Liver (tissue), 3 donors: ENCODE results near the gene NUDT1.

ENCODE experiments used
- CTCF ChIP-seq: fragments of 150-350 bp; IDR thresholded peaks from 2 replicates; pipeline ENCODE4 v1.5.1; 2017; ENCODE audit warnings: improper control_type of control experiment, low read depth, low read length; ENCODE audit not compliant: missing input control
- GABPA ChIP-seq, 2 donors: IDR thresholded peaks in 1 of 2; conservative IDR thresholded peaks in 1 of 2; 2 replicates each; pipeline ENCODE4 v1.6.1; 2016; ENCODE audit warnings: antibody characterized with exemption in 2 of 2, mild to moderate bottlenecking in 1 of 2, moderate library complexity in 1 of 2
- YY1 ChIP-seq: IDR thresholded peaks from 2 replicates; pipeline ENCODE4 v1.6.1; 2016; ENCODE audit warnings: antibody characterized with exemption, mild to moderate bottlenecking
- TF ChIP-seq, protein P1 (sequence below): IDR thresholded peaks from 2 replicates; pipeline ENCODE4 v1.6.1; 2016; ENCODE audit warnings: antibody characterized with exemption
- donor health status: healthy.
- donor health status: healthy.

DNA sequence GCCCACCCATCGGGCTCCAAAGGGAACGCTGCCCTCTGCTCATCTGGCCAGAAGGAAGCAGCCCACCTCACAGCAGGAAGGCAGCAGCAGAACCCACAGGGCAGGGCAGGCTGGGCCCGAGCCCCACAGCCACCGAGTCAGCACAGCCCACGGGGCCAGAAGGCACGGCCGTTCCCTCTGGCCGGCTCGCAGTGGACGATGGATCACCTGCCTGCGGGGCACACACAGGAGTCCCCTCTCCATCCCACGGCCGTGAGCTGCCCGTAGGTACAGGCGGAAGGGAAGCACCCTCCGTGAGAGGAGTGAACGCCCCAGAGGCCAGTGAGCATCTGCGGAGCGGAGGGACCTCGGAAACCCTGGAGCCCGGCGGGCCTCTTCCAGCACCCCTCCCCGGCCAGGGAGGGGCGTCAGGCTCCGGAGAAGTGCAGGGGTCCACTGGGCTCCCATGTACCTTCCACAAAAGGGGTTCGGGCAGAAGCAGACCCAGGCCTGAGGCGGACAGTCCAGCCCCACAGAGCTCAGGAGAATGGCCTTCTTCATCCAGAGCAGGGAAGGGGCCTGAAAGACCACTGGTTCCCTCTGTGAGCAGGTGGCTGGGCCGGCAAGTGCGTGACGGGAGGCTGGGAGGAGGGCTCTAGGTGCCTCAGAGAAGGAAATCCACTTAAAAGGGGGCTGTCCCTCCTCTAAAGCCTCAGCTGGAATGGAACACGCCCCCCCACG lies 11.7 kb downstream of the NUDT1 start:
- TF ChIP-seq CTCF: no peak
- TF ChIP-seq YY1: no peak
- TF ChIP-seq, protein P1, sequence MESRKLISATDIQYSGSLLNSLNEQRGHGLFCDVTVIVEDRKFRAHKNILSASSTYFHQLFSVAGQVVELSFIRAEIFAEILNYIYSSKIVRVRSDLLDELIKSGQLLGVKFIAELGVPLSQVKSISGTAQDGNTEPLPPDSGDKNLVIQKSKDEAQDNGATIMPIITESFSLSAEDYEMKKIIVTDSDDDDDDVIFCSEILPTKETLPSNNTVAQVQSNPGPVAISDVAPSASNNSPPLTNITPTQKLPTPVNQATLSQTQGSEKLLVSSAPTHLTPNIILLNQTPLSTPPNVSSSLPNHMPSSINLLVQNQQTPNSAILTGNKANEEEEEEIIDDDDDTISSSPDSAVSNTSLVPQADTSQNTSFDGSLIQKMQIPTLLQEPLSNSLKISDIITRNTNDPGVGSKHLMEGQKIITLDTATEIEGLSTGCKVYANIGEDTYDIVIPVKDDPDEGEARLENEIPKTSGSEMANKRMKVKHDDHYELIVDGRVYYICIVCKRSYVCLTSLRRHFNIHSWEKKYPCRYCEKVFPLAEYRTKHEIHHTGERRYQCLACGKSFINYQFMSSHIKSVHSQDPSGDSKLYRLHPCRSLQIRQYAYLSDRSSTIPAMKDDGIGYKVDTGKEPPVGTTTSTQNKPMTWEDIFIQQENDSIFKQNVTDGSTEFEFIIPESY: no peak
- no peak for TF ChIP-seq GABPA (IDR thresholded peaks at IDR 0.05 in 1 of 2, conservative IDR thresholded peaks at IDR 0.05 in 1 of 2)
